ENCODE data around the gene L3HYPDH.

The L3HYPDH gene

GRCh38 chr14:59483819-59484638 is at the start of gene L3HYPDH, which contains the start of gene JKAMP:
TSS of gene L3HYPDH (minus strand) at chr14:59484408. CDS start at chr14:59484316, 92 bp downstream.
TSS of gene JKAMP (plus strand) at chr14:59484517. CDS start at chr14:59484590, 73 bp downstream.
- peak; percentile 85 to 89 for DNase-seq

- DNase-seq, result no peak
Measured at GRCh38 chr14:59532419-59532818, 48.2 kb upstream of the L3HYPDH start.

GRCh38 chr14:59530349-59530748 is 46.1 kb upstream of the L3HYPDH start:
- DNase-seq, result no peak

GRCh38 chr14:59529189-59529588 is 45.0 kb upstream of the L3HYPDH start:
- DNase-seq, result no peak

GRCh38 chr14:59520224-59520623 is 36.0 kb upstream of the L3HYPDH start:
- no peak for DNase-seq

GRCh38 chr14:59511916-59512575 is 27.8 kb upstream of the L3HYPDH start:
- peak in 1 of 2 experiments; percentile 31 for DNase-seq

GRCh38 chr14:59510966-59511365 is 26.8 kb upstream of the L3HYPDH start:
- no peak for DNase-seq

GRCh38 chr14:59510001-59510400 is 25.8 kb upstream of the L3HYPDH start:
- no peak for DNase-seq

- no peak for DNase-seq
Measured at GRCh38 chr14:59509101-59509500, 24.9 kb upstream of the L3HYPDH start.

- DNase-seq, result no peak
Measured at GRCh38 chr14:59507752-59508103, 23.5 kb upstream of the L3HYPDH start.

GRCh38 chr14:59507063-59507751 is 23.0 kb upstream of the L3HYPDH start:
- DNase-seq, result peak; percentile 26 to 48

GRCh38 chr14:59503256-59503655 is 19.0 kb upstream of the L3HYPDH start:
- no peak for DNase-seq

- DNase-seq, result no peak
Measured at GRCh38 chr14:59500732-59501131, 16.5 kb upstream of the L3HYPDH start.

- no peak for DNase-seq
Measured at GRCh38 chr14:59492384-59492783, 8.2 kb upstream of the L3HYPDH start.

- DNase-seq, result no peak
Measured at GRCh38 chr14:59490756-59491155, 6.5 kb upstream of the L3HYPDH start.

GRCh38 chr14:59484639-59485175 is 499 bp upstream of the L3HYPDH start:
- DNase-seq, result peak in 1 of 2 experiments; percentile 71

GRCh38 chr14:59483363-59483762 is 845 bp downstream of the L3HYPDH start:
- peak in 1 of 2 experiments; percentile 49 for DNase-seq

- DNase-seq, result peak; percentile 34 to 74
Measured at GRCh38 chr14:59482541-59483331, 1.5 kb downstream of the L3HYPDH start.

- no peak for DNase-seq
Measured at GRCh38 chr14:59481871-59482540, 2.2 kb downstream of the L3HYPDH start.

GRCh38 chr14:59481407-59481806 is 2.8 kb downstream of the L3HYPDH start:
- DNase-seq, result no peak

- DNase-seq, result no peak
Measured at GRCh38 chr14:59480166-59480565, 4.0 kb downstream of the L3HYPDH start.

GRCh38 chr14:59478540-59478939 is 5.7 kb downstream of the L3HYPDH start:
- DNase-seq, result no peak

All from SW 1271 (cell line).